Suprapubic skin (tissue), 4 donors: ENCODE data around the gene UXS1. TPM values are rescaled to one million over a fixed set of nuclear protein-coding genes. Genes with fewer than 3 reads are reported as not detected.

Experiments
- DNase-seq, 2 donors: peaks; one replicate each; pipeline ENCODE4 v3.0.0-alpha.2; 2019; ENCODE audit warnings: low spot score in 2 of 2
- H3K27ac ChIP-seq: fragments of 200-600 bp; sonication (generic); one replicate; pipeline ENCODE4 v1.5.1; 2019
- H3K27me3 ChIP-seq: fragments of 200-600 bp; sonication (generic); one replicate; pipeline ENCODE4 v1.5.1; 2019
- H3K36me3 ChIP-seq: fragments of 200-600 bp; sonication (generic); one replicate; pipeline ENCODE4 v1.5.1; 2019
- H3K4me1 ChIP-seq: fragments of 200-600 bp; sonication (generic); one replicate; pipeline ENCODE4 v1.5.1; 2019
- H3K4me3 ChIP-seq: fragments of 200-600 bp; sonication (generic); one replicate; pipeline ENCODE4 v1.5.1; 2019; ENCODE audit warnings: mild to moderate bottlenecking
- H3K9me3 ChIP-seq: fragments of 200-600 bp; sonication (generic); one replicate; pipeline ENCODE4 v1.5.1; 2019
- EP300 ChIP-seq: sonication (generic); formaldehyde crosslinking; IDR thresholded peaks from one replicate; pipeline ENCODE4 v1.6.1; 2017; ENCODE audit warnings: antibody characterized with exemption
- POLR2A ChIP-seq, 2 donors: fragments of 450-650 bp; IDR thresholded peaks; one replicate each; pipeline ENCODE4 v1.6.1; 2017; ENCODE audit warnings: antibody characterized with exemption in 2 of 2, mild to moderate bottlenecking in 2 of 2, moderate library complexity in 2 of 2
- POLR2AphosphoS5 ChIP-seq, 3 donors: sonication (generic); formaldehyde crosslinking; IDR thresholded peaks; one replicate each; pipeline ENCODE4 v1.6.1; 2017; ENCODE audit warnings: antibody characterized with exemption in 3 of 3
- WGBS: methylation state at CpG from one replicate; pipeline ENCODE4 v1.1.5; 2018; 5-methylcytosine and 5-hydroxymethylcytosine counted together
- total RNA-seq, 4 donors: library from RNA; depleted of rRNA; stranded (reverse); fragments of >200 nt; gene quantifications; one replicate each; pipeline ENCODE4 v1.1.0, GENCODE V29; 2016
- TF ChIP-seq, protein P1 (sequence below), 2 donors: fragments of 200-600 bp in 1 of 2; fragments of 450-650 bp in 1 of 2; sonication (generic) in 1 of 2; IDR thresholded peaks; one replicate each; pipeline ENCODE4 v1.5.1; 2016 to 2019; ENCODE audit warnings: antibody characterized with exemption in 2 of 2, mild to moderate bottlenecking in 1 of 2, moderate library complexity in 1 of 2

Gene UXS1
- total RNA-seq, 4 donors from 2014 or later = 24.6 to 73.3 (median 58.7) TPM

DNA sequence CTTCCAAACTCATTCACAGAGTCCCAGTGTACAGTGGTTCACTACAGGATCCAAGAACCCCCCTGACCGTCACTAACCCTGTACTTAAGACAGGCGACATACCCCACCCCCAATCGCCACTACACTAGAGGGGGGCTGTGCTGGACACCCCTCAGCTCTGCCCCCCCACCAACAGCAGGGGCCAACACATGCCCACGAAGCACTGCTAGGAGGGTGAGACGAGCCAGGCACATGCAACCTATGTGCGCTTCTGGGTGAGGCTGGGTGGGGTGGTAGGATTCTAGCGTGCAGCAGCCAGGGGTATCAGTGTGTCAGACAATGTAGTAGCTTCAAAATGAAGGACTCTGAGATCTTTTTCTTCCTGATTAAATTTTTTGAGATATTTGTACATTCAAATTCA, 67.8 kb downstream of the UXS1 start:
- TF ChIP-seq POLR2A (IDR thresholded peaks at IDR 0.05) = no peak
- TF ChIP-seq POLR2AphosphoS5 (IDR thresholded peaks at IDR 0.05) = no peak
- TF ChIP-seq, protein P1, sequence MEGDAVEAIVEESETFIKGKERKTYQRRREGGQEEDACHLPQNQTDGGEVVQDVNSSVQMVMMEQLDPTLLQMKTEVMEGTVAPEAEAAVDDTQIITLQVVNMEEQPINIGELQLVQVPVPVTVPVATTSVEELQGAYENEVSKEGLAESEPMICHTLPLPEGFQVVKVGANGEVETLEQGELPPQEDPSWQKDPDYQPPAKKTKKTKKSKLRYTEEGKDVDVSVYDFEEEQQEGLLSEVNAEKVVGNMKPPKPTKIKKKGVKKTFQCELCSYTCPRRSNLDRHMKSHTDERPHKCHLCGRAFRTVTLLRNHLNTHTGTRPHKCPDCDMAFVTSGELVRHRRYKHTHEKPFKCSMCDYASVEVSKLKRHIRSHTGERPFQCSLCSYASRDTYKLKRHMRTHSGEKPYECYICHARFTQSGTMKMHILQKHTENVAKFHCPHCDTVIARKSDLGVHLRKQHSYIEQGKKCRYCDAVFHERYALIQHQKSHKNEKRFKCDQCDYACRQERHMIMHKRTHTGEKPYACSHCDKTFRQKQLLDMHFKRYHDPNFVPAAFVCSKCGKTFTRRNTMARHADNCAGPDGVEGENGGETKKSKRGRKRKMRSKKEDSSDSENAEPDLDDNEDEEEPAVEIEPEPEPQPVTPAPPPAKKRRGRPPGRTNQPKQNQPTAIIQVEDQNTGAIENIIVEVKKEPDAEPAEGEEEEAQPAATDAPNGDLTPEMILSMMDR (IDR thresholded peaks at IDR 0.05) = no peak
- TF ChIP-seq EP300 = no peak
- H3K4me1 ChIP-seq = peaks cover 25% of the 10 kb centered on the region
- no peak for DNase-seq
- H3K9me3 ChIP-seq = no peaks in the 10 kb centered on the region
- peaks cover 11% of the 10 kb centered on the region for H3K36me3 ChIP-seq
- H3K27ac ChIP-seq = no peak overlapping the region
- WGBS = 100% methylated on average over 7 of the region's 7 CpGs
- no peak overlapping the region for H3K4me3 ChIP-seq
- no peaks in the 10 kb centered on the region for H3K27me3 ChIP-seq

DNA sequence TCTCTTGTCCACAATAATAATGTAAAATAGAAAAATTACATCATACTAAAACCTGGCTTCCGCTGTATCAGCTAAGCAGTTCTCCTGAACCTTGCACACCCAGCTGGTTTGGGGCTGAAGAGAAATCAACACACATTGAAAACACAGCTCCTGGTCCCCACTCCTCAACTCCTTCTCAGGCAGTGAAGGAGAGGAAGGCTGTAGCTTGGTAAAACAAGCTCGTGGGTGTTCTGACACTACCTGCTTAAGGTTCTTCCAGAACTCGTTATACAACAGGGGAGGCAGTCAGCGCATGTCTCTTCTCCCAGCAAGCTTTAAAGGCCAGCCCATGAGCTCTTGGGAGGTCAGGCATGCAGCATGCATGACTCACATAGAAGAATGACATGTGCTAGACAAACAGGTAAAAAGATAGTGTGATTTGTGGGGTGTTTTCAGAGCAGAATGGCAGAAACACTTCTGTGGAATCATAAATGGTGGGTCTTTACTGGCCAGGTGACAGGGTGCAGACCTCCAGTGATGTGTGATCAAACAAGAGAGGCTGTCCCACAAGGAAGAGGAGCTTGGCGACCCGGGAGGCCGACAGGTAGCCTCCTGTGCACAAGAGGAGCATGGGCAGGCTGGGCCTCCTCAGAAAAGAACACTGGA, 69.1 kb downstream of the UXS1 start:
- Histone ChIP-seq H3K27me3 (no peaks in the 10 kb centered on the region), H3K4me1 (peaks cover 19% of the 10 kb centered on the region), H3K36me3 (peaks cover 19% of the 10 kb centered on the region), H3K27ac (peak overlapping the region; percentile 79), H3K4me3 (no peak overlapping the region), H3K9me3 (no peaks in the 10 kb centered on the region)
- no peak for TF ChIP-seq POLR2AphosphoS5 (IDR thresholded peaks at IDR 0.05)
- TF ChIP-seq EP300 = no peak
- TF ChIP-seq POLR2A (IDR thresholded peaks at IDR 0.05) = no peak
- TF ChIP-seq, protein P1 (IDR thresholded peaks at IDR 0.05) = no peak
- WGBS = 71% methylated on average over 7 of the region's 7 CpGs
- no peak for DNase-seq

DNA sequence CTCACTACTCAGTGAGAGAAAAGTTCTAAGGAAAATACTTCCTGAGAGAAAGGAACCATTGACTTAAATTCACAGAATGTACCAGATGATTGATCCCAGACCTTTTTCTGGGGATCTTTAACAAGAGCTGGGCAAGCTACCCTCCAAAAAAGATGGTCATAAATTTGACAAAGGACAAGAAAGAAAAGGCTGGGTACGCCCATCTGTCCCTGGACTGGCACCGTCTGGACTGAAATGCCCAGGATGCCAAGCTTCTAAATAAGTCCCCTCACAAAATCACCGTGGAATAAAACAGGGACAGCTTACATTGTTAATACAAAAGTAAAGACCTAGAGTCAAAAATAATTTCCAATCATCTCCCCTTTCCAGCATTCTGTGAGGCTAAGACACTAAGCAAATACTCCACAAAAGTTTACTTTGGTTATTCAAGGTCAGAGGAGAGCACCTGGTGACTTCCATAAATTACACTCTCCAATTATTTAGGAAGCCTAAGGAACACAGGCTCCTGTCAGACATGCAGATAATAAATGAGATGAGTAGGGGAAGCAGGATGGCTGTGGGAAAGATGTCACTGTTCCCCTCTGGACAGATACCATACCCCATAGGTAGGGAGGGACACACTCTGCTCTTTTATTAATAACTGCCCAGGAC, 69.9 kb downstream of the UXS1 start:
- TF ChIP-seq, protein P1 (IDR thresholded peaks at IDR 0.05) = no peak
- TF ChIP-seq EP300 = no peak
- TF ChIP-seq POLR2A (IDR thresholded peaks at IDR 0.05) = no peak
- no peak for TF ChIP-seq POLR2AphosphoS5 (IDR thresholded peaks at IDR 0.05)
- no peak for DNase-seq
- H3K9me3 ChIP-seq = no peaks in the 10 kb centered on the region
- no peak overlapping the region for H3K4me3 ChIP-seq
- peak overlapping the region; percentile 79 for H3K27ac ChIP-seq
- H3K36me3 ChIP-seq = peaks cover 19% of the 10 kb centered on the region
- H3K4me1 ChIP-seq = peaks cover 17% of the 10 kb centered on the region
- WGBS = 88% methylated on average over 3 of the region's 3 CpGs
- H3K27me3 ChIP-seq = no peaks in the 10 kb centered on the region

GRCh38 chr2:106122157-106122556, 71.9 kb downstream of the UXS1 start:
- DNase-seq = no peak
- 84% methylated on average over 3 of the region's 3 CpGs for WGBS
- peaks cover 23% of the 10 kb centered on the region for H3K36me3 ChIP-seq
- no peaks in the 10 kb centered on the region for H3K27me3 ChIP-seq
- H3K9me3 ChIP-seq = no peaks in the 10 kb centered on the region
- TF ChIP-seq, protein P1 (IDR thresholded peaks at IDR 0.05) = no peak
- TF ChIP-seq POLR2AphosphoS5 (IDR thresholded peaks at IDR 0.05) (no peak), POLR2A (IDR thresholded peaks at IDR 0.05) (no peak), EP300 (no peak)
- H3K4me3 ChIP-seq = no peak overlapping the region
- H3K4me1 ChIP-seq = peaks cover 17% of the 10 kb centered on the region
- no peak overlapping the region for H3K27ac ChIP-seq

DNA sequence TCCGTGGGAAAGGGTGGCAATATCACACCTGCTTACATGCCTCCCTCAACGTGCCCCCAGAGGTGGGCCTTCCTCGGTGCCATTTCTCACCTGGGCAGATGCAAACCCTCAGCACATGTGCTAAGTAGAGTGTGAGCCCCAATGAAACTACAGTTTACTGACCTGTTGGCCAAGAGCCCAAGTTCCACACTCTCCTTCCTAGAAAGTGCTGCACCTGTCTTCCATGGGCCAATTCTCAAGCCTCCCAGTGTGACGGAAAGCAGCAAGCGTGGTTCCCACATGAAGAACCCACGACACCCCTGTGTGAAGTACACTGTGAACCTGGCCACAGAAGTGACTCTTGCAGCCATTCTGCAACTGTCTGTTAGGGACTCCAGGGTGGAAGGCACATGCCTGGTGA, 73.7 kb downstream of the UXS1 start:
- no peak for DNase-seq
- no CpG with 5 or more reads among the region's 6 CpGs for WGBS
- TF ChIP-seq POLR2AphosphoS5 (IDR thresholded peaks at IDR 0.05) = no peak
- TF ChIP-seq, protein P1 (IDR thresholded peaks at IDR 0.05) = no peak
- no peak for TF ChIP-seq POLR2A (IDR thresholded peaks at IDR 0.05)
- TF ChIP-seq EP300 = no peak
- H3K27ac ChIP-seq = no peak overlapping the region
- peaks cover 15% of the 10 kb centered on the region for H3K4me1 ChIP-seq
- no peak overlapping the region for H3K4me3 ChIP-seq
- no peaks in the 10 kb centered on the region for H3K9me3 ChIP-seq
- H3K36me3 ChIP-seq = peaks cover 23% of the 10 kb centered on the region
- H3K27me3 ChIP-seq = no peaks in the 10 kb centered on the region
